GOT3 (cell line): Measurements from ENCODE around the gene C1GALT1C1L.
"Not testable (repeated sequence)": the region's sequence is repeated elsewhere in the genome, so short reads cannot be mapped to it uniquely, and the experiment has no call there.

Experiments used
- DNase-seq: peaks from one replicate; lab custom pipeline; 2025; ENCODE audit warnings: mixed read lengths; lab: John Stamatoyannopoulos, UW

The C1GALT1C1L gene

GRCh38 chr2:43653506-43653905 is 22.7 kb downstream of the C1GALT1C1L start:
- no peak for DNase-seq

GRCh38 chr2:43648994-43649701 is 27.1 kb downstream of the C1GALT1C1L start:
- no peak for DNase-seq

GRCh38 chr2:43643680-43644079 is 32.5 kb downstream of the C1GALT1C1L start:
- no peak for DNase-seq

GRCh38 chr2:43642363-43642762 is 33.9 kb downstream of the C1GALT1C1L start:
- DNase-seq = no peak

GRCh38 chr2:43637030-43637803 is 39.0 kb downstream of the C1GALT1C1L start, which contains the start of gene PLEKHH2:
TSS of gene PLEKHH2 (plus strand) at chr2:43637260. CDS start at chr2:43644674, 7,414 bp downstream.
- DNase-seq = peak; percentile 56

GRCh38 chr2:43636621-43637020 is 39.6 kb downstream of the C1GALT1C1L start:
- no peak for DNase-seq

GRCh38 chr2:43636153-43636552 is 40.1 kb downstream of the C1GALT1C1L start:
- DNase-seq = not testable (repeated sequence)

- no peak for DNase-seq
These were observed 41.5 kb downstream of the C1GALT1C1L start for GRCh38 chr2:43634604-43635306.

- DNase-seq = no peak
These were observed 44.5 kb downstream of the C1GALT1C1L start for GRCh38 chr2:43631618-43632317.
